ENCODE measurements around the gene RAB4A.

Gene RAB4A

GRCh38 chr1:229270547-229271447, at the start of gene RAB4A:
RAB4A (plus strand) TSS chr1:229271111; CDS start chr1:229271340, 229 bp downstream.
- DNase-seq (ENCODE audit: low read depth in 2 of 2) = peak; percentile 48 to 50

- no peak for DNase-seq (ENCODE audit: low read depth in 2 of 2)
Measured at GRCh38 chr1:229222081-229222480, 48.8 kb upstream of the RAB4A start.

GRCh38 chr1:229223498-229223897, 47.4 kb upstream of the RAB4A start:
- no peak for DNase-seq (ENCODE audit: low read depth in 2 of 2)

GRCh38 chr1:229224308-229224707, 46.6 kb upstream of the RAB4A start:
- DNase-seq (ENCODE audit: low read depth in 2 of 2) = no peak

GRCh38 chr1:229225331-229225782, 45.6 kb upstream of the RAB4A start:
- DNase-seq (ENCODE audit: low read depth in 2 of 2) = no peak

GRCh38 chr1:229226796-229227195, 44.1 kb upstream of the RAB4A start:
- DNase-seq (ENCODE audit: low read depth in 2 of 2) = no peak

DNA sequence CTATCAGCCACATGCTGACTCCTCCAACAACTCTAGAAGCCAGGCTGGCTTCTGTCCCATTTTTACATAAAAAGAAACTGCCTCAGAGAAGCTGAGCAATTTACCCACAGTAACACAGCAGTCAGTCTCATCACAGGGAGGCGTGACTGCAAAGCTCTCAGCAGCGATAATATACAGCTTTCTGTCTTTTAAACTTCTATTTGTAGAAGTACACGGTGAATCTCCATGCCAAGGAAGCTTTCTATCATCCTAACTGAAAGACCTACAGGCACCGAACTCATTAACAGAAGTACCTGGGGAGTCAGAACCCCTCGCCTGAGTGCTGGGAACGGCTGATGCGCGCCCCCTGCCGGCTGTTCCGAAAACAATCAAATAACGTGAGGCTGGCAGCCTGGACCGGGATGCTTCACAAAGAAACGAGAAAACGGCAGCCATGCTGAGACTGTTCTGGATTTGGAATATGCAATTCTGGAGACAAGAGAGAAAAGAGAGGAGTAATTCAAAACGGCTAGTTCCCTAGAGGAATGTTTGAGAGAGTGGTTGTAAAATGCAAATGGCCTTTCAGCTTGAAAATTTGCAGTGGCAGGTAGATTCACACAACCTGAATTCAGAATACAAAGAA, 43.5 kb upstream of the RAB4A start:
- DNase-seq (ENCODE audit: low read depth in 2 of 2) = peak; percentile 65 to 71

- DNase-seq (ENCODE audit: low read depth in 2 of 2) = no peak
Measured at GRCh38 chr1:229228522-229228921, 42.4 kb upstream of the RAB4A start.

- no peak for DNase-seq (ENCODE audit: low read depth in 2 of 2)
Measured at GRCh38 chr1:229229137-229229720, 41.7 kb upstream of the RAB4A start.

- DNase-seq (ENCODE audit: low read depth in 2 of 2) = no peak
Measured at GRCh38 chr1:229229721-229230139, 41.2 kb upstream of the RAB4A start.

- DNase-seq (ENCODE audit: low read depth in 2 of 2) = no peak
Measured at GRCh38 chr1:229230140-229230892, 40.6 kb upstream of the RAB4A start.

- DNase-seq (ENCODE audit: low read depth in 2 of 2) = no peak
Measured at GRCh38 chr1:229230893-229231753, 39.8 kb upstream of the RAB4A start.

- no peak for DNase-seq (ENCODE audit: low read depth in 2 of 2)
Measured at GRCh38 chr1:229231754-229232119, 39.2 kb upstream of the RAB4A start.

DNA sequence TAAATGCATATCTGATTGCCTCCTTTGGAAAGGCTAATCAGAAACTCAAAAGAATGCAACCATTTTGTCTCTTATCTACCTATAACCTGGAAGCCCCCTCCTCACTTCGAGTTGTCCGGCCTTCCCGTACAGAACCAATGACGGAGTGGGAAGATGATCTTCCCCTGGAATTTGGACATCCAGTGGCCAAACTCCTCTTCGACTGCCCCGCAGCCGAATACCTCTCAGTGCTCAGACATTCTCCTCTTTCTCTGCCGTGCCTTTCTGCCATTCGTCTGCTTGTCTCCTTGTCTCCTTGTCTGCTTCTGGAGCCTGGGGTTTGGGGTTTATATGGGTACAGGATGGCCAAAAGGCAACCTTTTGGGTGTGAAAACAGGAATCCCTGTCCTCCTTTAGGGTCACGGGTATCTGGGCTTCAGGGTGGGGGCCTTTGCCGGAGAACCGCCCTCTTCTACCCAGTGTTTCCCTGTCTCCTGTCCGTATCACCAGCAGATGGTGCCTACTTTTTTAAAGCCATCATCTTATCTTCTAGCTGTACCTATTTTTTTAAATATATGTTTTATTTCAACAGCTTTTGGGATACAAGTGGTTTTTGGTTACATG, 35.9 kb upstream of the RAB4A start:
- DNase-seq (ENCODE audit: low read depth in 2 of 2) = no peak

- no peak for DNase-seq (ENCODE audit: low read depth in 2 of 2)
Measured at GRCh38 chr1:229237320-229237719, 33.6 kb upstream of the RAB4A start.

DNA sequence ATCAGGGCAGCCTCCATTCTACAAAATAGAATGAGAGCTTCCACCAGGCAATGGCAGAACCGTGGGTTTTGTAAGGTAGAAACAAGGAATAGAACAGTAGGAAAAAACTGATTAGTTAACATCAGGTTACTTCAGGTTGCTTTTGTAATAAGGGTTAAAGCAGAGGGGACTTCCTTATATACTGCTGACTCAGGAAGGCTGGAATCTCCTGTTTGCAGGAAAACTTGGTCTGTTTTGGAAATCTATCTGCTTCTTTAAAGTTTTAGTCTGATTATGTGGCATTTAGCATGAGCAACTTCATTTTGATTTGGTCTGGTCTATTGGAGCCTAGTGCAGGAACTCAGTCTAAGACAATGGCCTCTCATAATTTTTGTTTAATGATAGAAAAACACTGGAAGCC, 32.7 kb upstream of the RAB4A start:
- DNase-seq (ENCODE audit: low read depth in 2 of 2) = no peak

- DNase-seq (ENCODE audit: low read depth in 2 of 2) = no peak
Measured at GRCh38 chr1:229238674-229239415, 32.1 kb upstream of the RAB4A start.

DNA sequence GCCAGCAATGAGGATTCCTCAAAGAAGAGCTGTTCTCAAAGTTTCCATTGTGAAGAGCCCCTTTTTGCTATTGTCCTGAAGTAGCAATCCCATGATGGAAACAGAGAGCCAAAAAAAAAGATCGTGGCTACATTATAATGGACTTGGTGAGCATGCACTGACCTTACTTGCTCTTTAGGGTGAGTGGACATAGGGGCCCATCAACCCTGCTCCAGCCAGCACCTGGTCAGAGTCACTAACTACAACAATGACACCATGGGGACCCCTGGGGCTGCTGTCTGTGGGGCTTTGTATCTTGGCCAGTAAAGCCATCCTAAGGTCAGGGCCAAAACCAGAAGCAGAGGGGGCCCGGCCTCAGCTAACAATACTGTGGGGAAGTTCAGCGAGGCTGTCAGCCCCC, 30.4 kb upstream of the RAB4A start:
- DNase-seq (ENCODE audit: low read depth in 2 of 2) = no peak

DNA sequence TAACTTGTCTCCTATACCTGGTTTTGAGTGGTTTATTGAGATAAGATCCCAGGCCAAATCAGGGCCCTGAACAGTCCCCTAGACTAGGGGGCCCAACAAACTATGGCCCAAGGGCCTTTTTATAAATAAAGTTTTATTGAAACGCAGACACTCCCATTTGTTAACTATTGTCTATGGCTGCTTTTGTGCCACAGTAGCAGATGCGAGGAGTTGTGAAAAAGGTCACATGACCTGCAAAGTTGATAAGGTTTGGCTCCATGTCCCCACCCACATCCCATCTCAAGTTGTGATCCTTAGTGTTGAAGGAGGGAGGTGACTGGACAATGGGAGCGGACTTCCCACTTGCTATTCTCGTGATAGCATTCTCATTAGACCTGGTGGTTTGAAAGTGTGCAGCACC, 29.5 kb upstream of the RAB4A start:
- no peak for DNase-seq (ENCODE audit: low read depth in 2 of 2)

DNA sequence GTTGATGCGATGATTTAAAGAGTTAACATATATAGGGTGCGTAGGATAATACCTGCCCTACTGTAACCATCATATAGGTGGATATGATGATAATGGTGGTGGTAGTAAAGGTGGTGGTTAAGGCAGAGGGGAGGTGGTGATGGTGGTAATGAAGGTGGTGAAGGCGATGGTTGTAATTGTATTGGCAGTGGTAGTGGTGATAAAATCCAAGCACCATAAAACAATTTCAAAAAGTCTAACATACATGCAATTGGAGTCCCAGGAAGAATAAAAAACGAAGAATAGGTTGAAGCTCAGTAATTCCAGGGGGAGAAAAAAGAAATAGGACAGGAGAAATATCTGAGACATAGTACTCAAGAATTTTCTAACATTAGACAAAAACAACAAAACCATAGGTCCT, 27.3 kb upstream of the RAB4A start:
- DNase-seq (ENCODE audit: low read depth in 2 of 2) = no peak

Data from stimulated activated CD8-positive, alpha-beta memory T cell treated with anti-CD3 and anti-CD28 coated beads, Interleukin-7, amount 100 ng/mL, for 1 hour (primary cell).